Trophoblast cell (in vitro differentiated cells and primary cell): ENCODE data around the gene HES1.

Experiments
- DNase-seq, 2 donors: peaks; one replicate each; pipeline ENCODE4 v3.0.0-alpha.2; 2016
- H2AFZ ChIP-seq: 2 replicates; pipeline ENCODE4 v1.6.1; 2013; ENCODE audit warnings: low read length, moderate library complexity, mild to moderate bottlenecking; ENCODE audit not compliant: insufficient read depth, poor library complexity
- H2AK5ac ChIP-seq: 2 replicates; pipeline ENCODE4 v1.6.1; 2013; ENCODE audit warnings: mild to moderate bottlenecking, low read length
- H2BK120ac ChIP-seq: 2 replicates; pipeline ENCODE4 v1.6.1; 2013; ENCODE audit warnings: low read length, mild to moderate bottlenecking, moderate library complexity; ENCODE audit not compliant: insufficient read depth, poor library complexity
- H2BK12ac ChIP-seq: 2 replicates; pipeline ENCODE4 v1.6.1; 2013; ENCODE audit warnings: mild to moderate bottlenecking, low read length, moderate library complexity
- H2BK5ac ChIP-seq: 2 replicates; pipeline ENCODE4 v1.6.1; 2013; ENCODE audit warnings: low read length, low read depth, moderate library complexity, mild to moderate bottlenecking; ENCODE audit not compliant: poor library complexity
- H3K14ac ChIP-seq: 2 replicates; pipeline ENCODE4 v1.6.1; 2013; ENCODE audit warnings: mild to moderate bottlenecking, low read length
- H3K18ac ChIP-seq: 2 replicates; pipeline ENCODE4 v1.6.1; 2013; ENCODE audit warnings: mild to moderate bottlenecking, low read length
- H3K23ac ChIP-seq: 2 replicates; pipeline ENCODE4 v1.6.1; 2013; ENCODE audit warnings: low read length
- H3K27ac ChIP-seq: 2 replicates; pipeline ENCODE4 v1.5.1; 2013; ENCODE audit warnings: low read depth, mild to moderate bottlenecking, inconsistent platforms, low read length, moderate library complexity
- H3K27me3 ChIP-seq: 2 replicates; pipeline ENCODE4 v1.6.1; 2013; ENCODE audit warnings: inconsistent platforms, mild to moderate bottlenecking, low read length, moderate library complexity; ENCODE audit not compliant: insufficient read depth
- H3K36me3 ChIP-seq, 2 experiments: 1 replicate in 1 of 2; 2 replicates in 1 of 2; pipeline ENCODE4 v1.6.1; 2013; ENCODE audit warnings: low read length in 2 of 2, mild to moderate bottlenecking in 2 of 2, moderate library complexity in 1 of 2; ENCODE audit not compliant: insufficient read depth in 2 of 2, control insufficient read depth in 1 of 2
- H3K4ac ChIP-seq: 2 replicates; pipeline ENCODE4 v1.6.1; 2013; ENCODE audit warnings: low read depth, mild to moderate bottlenecking, low read length, moderate library complexity
- H3K4me1 ChIP-seq, 2 experiments: 1 replicate in 1 of 2; 2 replicates in 1 of 2; pipeline ENCODE4 v1.6.1; 2013; ENCODE audit warnings: low read length in 2 of 2, mild to moderate bottlenecking in 2 of 2, moderate library complexity in 1 of 2; ENCODE audit not compliant: insufficient read depth in 2 of 2, control insufficient read depth in 1 of 2
- H3K4me2 ChIP-seq: 2 replicates; pipeline ENCODE4 v1.6.1; 2013; ENCODE audit warnings: inconsistent platforms, mild to moderate bottlenecking, low read length, moderate library complexity
- H3K4me3 ChIP-seq: 2 replicates; pipeline ENCODE4 v1.5.1; 2013; ENCODE audit warnings: mild to moderate bottlenecking, low read depth, low read length, inconsistent platforms
- H3K79me1 ChIP-seq: one replicate; pipeline ENCODE4 v1.6.1; 2013; ENCODE audit warnings: low read length
- H3K79me2 ChIP-seq: 2 replicates; pipeline ENCODE4 v1.6.1; 2013; ENCODE audit warnings: low read length, mild to moderate bottlenecking; ENCODE audit not compliant: control insufficient read depth, insufficient read depth, poor library complexity
- H3K9ac ChIP-seq: 2 replicates; pipeline ENCODE4 v1.6.1; 2013; ENCODE audit warnings: mild to moderate bottlenecking, low read length
- H3K9me3 ChIP-seq: 2 replicates; pipeline ENCODE4 v1.6.1; 2013; ENCODE audit warnings: low read depth, mild to moderate bottlenecking, control low read depth, inconsistent platforms, low read length; ENCODE audit not compliant: insufficient read depth
- H4K12ac ChIP-seq: 2 replicates; pipeline ENCODE4 v1.6.1; 2013; ENCODE audit warnings: low read depth, mild to moderate bottlenecking, low read length, moderate library complexity
- H4K8ac ChIP-seq: 2 replicates; pipeline ENCODE4 v1.6.1; 2013; ENCODE audit warnings: low read depth, mild to moderate bottlenecking, low read length, moderate library complexity
- H4K91ac ChIP-seq: one replicate; pipeline ENCODE4 v1.6.1; 2013; ENCODE audit warnings: low read depth, mild to moderate bottlenecking, low read length, moderate library complexity
- whole genome bisulfite sequencing: extraction: QIAGEN DNeasy Blood & Tissue Kit; methylation state at CpG from one replicate; pipeline ENCODE4 v1.1.7; 2013; ENCODE audit warnings: missing lambda C conversion rate; ENCODE audit not compliant: insufficient read length, insufficient coverage; ENCODE audit errors: extremely low coverage; 5-methylcytosine and 5-hydroxymethylcytosine counted together

HES1 gene

GRCh38 chr3:194120789-194121770 is 14.9 kb upstream of the HES1 start:
- WGBS, result no CpG with 5 or more reads among the region's 13 CpGs
- Histone ChIP-seq H2AFZ (no peak overlapping the region), H3K18ac (no peak overlapping the region), H3K79me1 (no peaks in the 10 kb centered on the region), H2BK5ac (no peak overlapping the region), H2BK120ac (no peak overlapping the region), H4K12ac (no peak overlapping the region), H3K79me2 (no peaks in the 10 kb centered on the region), H3K9ac (no peak overlapping the region), H3K4me2 (no peak overlapping the region), H3K4me1 (no peaks in the 10 kb centered on the region), H2BK12ac (no peak overlapping the region), H2AK5ac (no peak overlapping the region), H3K23ac (no peak overlapping the region), H3K14ac (no peak overlapping the region), H3K36me3 (no peaks in the 10 kb centered on the region), H3K27me3 (no peaks in the 10 kb centered on the region), H3K4me3 (no peak overlapping the region), H4K91ac (no peak overlapping the region), H4K8ac (no peak overlapping the region), H3K9me3 (no peaks in the 10 kb centered on the region), H3K4ac (no peak overlapping the region), H3K27ac (no peak overlapping the region)
- DNase-seq, result no peak

GRCh38 chr3:194121891-194122631 is 13.9 kb upstream of the HES1 start:
- H3K14ac ChIP-seq, result no peak overlapping the region
- no peaks in the 10 kb centered on the region for H3K36me3 ChIP-seq
- no peaks in the 10 kb centered on the region for H3K4me1 ChIP-seq
- no peaks in the 10 kb centered on the region for H3K79me1 ChIP-seq
- no peak overlapping the region for H2BK5ac ChIP-seq
- H3K79me2 ChIP-seq, result no peaks in the 10 kb centered on the region
- DNase-seq, result peak in 1 of 2 donors; percentile 30
- H2BK12ac ChIP-seq, result no peak overlapping the region
- H2AFZ ChIP-seq, result no peak overlapping the region
- no peak overlapping the region for H3K4ac ChIP-seq
- no peak overlapping the region for H3K4me3 ChIP-seq
- H3K23ac ChIP-seq, result no peak overlapping the region
- no peak overlapping the region for H2BK120ac ChIP-seq
- no peak overlapping the region for H4K8ac ChIP-seq
- H4K12ac ChIP-seq, result no peak overlapping the region
- H3K9me3 ChIP-seq, result no peaks in the 10 kb centered on the region
- no peak overlapping the region for H3K18ac ChIP-seq
- no peak overlapping the region for H3K9ac ChIP-seq
- H2AK5ac ChIP-seq, result no peak overlapping the region
- H3K4me2 ChIP-seq, result no peak overlapping the region
- H3K27ac ChIP-seq, result no peak overlapping the region
- H3K27me3 ChIP-seq, result no peaks in the 10 kb centered on the region
- WGBS, result no CpG with 5 or more reads among the region's 8 CpGs
- no peak overlapping the region for H4K91ac ChIP-seq

DNA sequence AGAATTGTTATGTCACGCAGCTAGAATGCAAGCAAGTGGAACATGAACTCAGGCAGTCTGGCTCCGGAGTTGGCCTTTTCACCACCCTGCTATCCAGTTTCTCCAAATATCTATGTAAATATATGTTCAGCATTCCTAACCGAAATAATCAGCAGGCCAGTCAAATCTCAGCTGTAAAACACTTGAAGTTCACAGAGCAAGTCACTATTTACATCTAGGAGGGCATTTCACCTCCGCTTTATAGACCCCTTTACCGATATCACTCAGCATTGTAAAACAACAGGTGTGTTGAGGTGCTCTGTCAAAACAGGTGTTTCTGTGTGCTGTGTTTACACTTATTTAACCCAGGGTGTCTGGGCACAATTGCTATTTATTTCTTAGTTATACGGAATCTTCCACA is 12.2 kb upstream of the HES1 start:
- no CpG with 5 or more reads among the region's 6 CpGs for WGBS
- no peaks in the 10 kb centered on the region for H3K79me2 ChIP-seq

GRCh38 chr3:194124193-194124592 is 11.8 kb upstream of the HES1 start:
- Histone ChIP-seq H3K36me3 (no peaks in the 10 kb centered on the region), H4K8ac (no peak overlapping the region), H3K27ac (no peak overlapping the region), H4K12ac (no peak overlapping the region), H3K4me3 (no peak overlapping the region), H2AK5ac (no peak overlapping the region), H4K91ac (no peak overlapping the region), H3K27me3 (no peaks in the 10 kb centered on the region), H3K14ac (no peak overlapping the region), H3K79me1 (no peaks in the 10 kb centered on the region), H3K4ac (no peak overlapping the region), H3K79me2 (no peaks in the 10 kb centered on the region), H3K4me2 (no peak overlapping the region), H3K18ac (no peak overlapping the region), H2BK5ac (no peak overlapping the region), H2AFZ (no peak overlapping the region), H2BK120ac (no peak overlapping the region), H2BK12ac (no peak overlapping the region), H3K4me1 (no peaks in the 10 kb centered on the region), H3K9me3 (no peaks in the 10 kb centered on the region), H3K23ac (no peak overlapping the region), H3K9ac (no peak overlapping the region)
- no CpG with 5 or more reads among the region's 4 CpGs for WGBS
- DNase-seq, result no peak

More for the DNA sequence above, 12.2 kb upstream of the HES1 start:
- no peak overlapping the region for H3K9ac ChIP-seq
- no peak overlapping the region for H2AK5ac ChIP-seq
- H3K79me1 ChIP-seq, result no peaks in the 10 kb centered on the region
- no peak overlapping the region for H3K27ac ChIP-seq
- no peak overlapping the region for H3K4me3 ChIP-seq
- no peak overlapping the region for H3K14ac ChIP-seq
- H2BK12ac ChIP-seq, result no peak overlapping the region
- no peak overlapping the region for H3K23ac ChIP-seq
- H4K12ac ChIP-seq, result no peak overlapping the region
- H2AFZ ChIP-seq, result no peak overlapping the region
- no peak for DNase-seq
- H3K4me1 ChIP-seq, result no peaks in the 10 kb centered on the region
- no peak overlapping the region for H3K18ac ChIP-seq
- H3K27me3 ChIP-seq, result no peaks in the 10 kb centered on the region
- H3K9me3 ChIP-seq, result no peaks in the 10 kb centered on the region
- no peak overlapping the region for H2BK5ac ChIP-seq
- no peak overlapping the region for H4K8ac ChIP-seq
- no peak overlapping the region for H2BK120ac ChIP-seq
- no peak overlapping the region for H3K4me2 ChIP-seq
- H3K36me3 ChIP-seq, result no peaks in the 10 kb centered on the region
- H4K91ac ChIP-seq, result no peak overlapping the region
- no peak overlapping the region for H3K4ac ChIP-seq
